Sigmoid colon (tissue), 7 donors: ENCODE measurements around the gene BCL11B. TPM values are rescaled to one million over a fixed set of nuclear protein-coding genes. Genes with fewer than 3 reads are reported as not detected.

Experiments
- DNase-seq: peaks from one replicate; pipeline ENCODE4 v3.0.0-alpha.2; 2019
- H3K27ac ChIP-seq, 4 donors: fragments of 200-600 bp; sonication (generic); one replicate each; pipeline ENCODE4 v1.5.1; 2016 to 2019; ENCODE audit warnings: mild to moderate bottlenecking in 1 of 4
- H3K27me3 ChIP-seq, 3 donors: fragments of 200-600 bp; sonication (generic); one replicate each; pipeline ENCODE4 v1.5.1; 2019; ENCODE audit warnings: mild to moderate bottlenecking in 1 of 3
- H3K36me3 ChIP-seq, 4 donors: fragments of 200-600 bp; sonication (generic); one replicate each; pipeline ENCODE4 v1.5.1; 2016 to 2019
- H3K4me1 ChIP-seq, 4 donors: fragments of 200-600 bp; sonication (generic); one replicate each; pipeline ENCODE4 v1.5.1; 2017 to 2019
- H3K4me3 ChIP-seq, 4 donors: fragments of 200-600 bp; sonication (generic); one replicate each; pipeline ENCODE4 v1.5.1; 2017 to 2019; ENCODE audit warnings: mild to moderate bottlenecking in 2 of 4, moderate library complexity in 1 of 4
- H3K9me3 ChIP-seq, 4 donors: fragments of 200-600 bp in 3 of 4; sonication (generic) in 3 of 4; one replicate each; pipeline versions ENCODE4 v1.5.1 to v1.6.1; 2013 to 2019
- CTCF ChIP-seq, 4 experiments: fragments of 450-650 bp in 3 of 4; fragments of 200-600 bp in 1 of 4; IDR thresholded peaks; one replicate each; pipeline ENCODE4 v1.5.1; 2016 to 2019; ENCODE audit warnings: antibody characterized with exemption in 4 of 4, mild to moderate bottlenecking in 3 of 4, moderate library complexity in 2 of 4
- EP300 ChIP-seq, 4 donors: sonication (generic); formaldehyde crosslinking; IDR thresholded peaks; one replicate each; pipeline ENCODE4 v1.6.1; 2017; ENCODE audit warnings: antibody characterized with exemption in 4 of 4
- POLR2A ChIP-seq, 2 donors: fragments of 450-650 bp; IDR thresholded peaks; one replicate each; pipeline ENCODE4 v1.6.1; 2016; ENCODE audit warnings: antibody characterized with exemption in 2 of 2, mild to moderate bottlenecking in 2 of 2, moderate library complexity in 2 of 2
- POLR2AphosphoS5 ChIP-seq, 4 donors: sonication (generic); formaldehyde crosslinking; IDR thresholded peaks; one replicate each; pipeline ENCODE4 v1.6.1; 2017; ENCODE audit warnings: antibody characterized with exemption in 4 of 4
- WGBS, 2 donors: extraction: QIAGEN DNeasy Blood & Tissue Kit; methylation state at CpG; one replicate each; pipeline ENCODE4 v1.1.7; 2013; 5-methylcytosine and 5-hydroxymethylcytosine counted together
- intact Hi-C: fragments of 100-400 bp; cut with DNase I; formaldehyde crosslinking; loops from one replicate; pipeline ENCODE4 v1.15.1; 2023
- polyA plus RNA-seq, 3 donors: library from polyadenylated mRNA; stranded (reverse); fragments of 200-250 nt; gene quantifications; one replicate each; pipeline ENCODE4 v1.2.3, GENCODE V29; 2013
- total RNA-seq, 4 donors: library from RNA; depleted of rRNA; stranded (reverse); fragments of >200 nt; gene quantifications; one replicate each; pipeline ENCODE4 v1.1.0, GENCODE V29; 2016
- donor health status: healthy with polysubstance abuse.
- donor health status: Bipolar disorder and iron deficiency.
- donor health status: healthy.

The BCL11B gene
- total and polyA plus RNA-seq, 7 donors, result under 0.01 to 3.5 (median 0.23) TPM

DNA sequence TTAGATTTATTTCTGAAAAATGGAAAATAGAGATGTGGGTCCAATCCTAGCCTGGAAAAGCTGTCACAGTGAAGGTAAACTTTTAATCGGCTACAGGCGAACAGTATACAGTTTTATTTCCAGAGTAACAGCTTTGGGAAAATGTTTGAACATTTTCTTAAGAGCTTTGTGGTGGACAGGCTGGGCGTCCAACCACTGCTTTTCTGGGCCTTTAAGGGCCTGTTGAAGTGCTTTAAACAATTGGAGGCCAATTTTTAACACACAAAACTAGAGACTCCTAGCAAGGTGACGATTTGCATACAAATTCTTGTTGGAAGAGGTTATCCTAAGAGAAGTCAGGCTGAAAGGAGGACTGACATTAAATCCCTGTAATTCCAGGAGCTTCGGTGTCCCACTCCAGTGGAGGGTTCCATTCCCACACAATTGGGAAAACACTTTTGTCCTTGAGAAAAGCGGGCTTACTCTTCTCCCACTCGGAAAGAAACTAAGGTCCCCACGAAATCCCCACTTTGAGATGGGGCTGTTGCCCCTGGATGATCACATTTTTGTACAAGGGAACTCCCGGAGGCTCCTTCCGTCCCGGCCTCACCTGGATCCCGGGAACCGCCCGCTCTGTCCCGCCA, 26.9 kb downstream of the BCL11B start:
- DNase-seq, result no peak
- TF ChIP-seq POLR2A (IDR thresholded peaks at IDR 0.05), result no peak
- no peak for TF ChIP-seq POLR2AphosphoS5 (IDR thresholded peaks at IDR 0.05)
- no peak for TF ChIP-seq CTCF (IDR thresholded peaks at IDR 0.05)
- no peak for TF ChIP-seq EP300 (IDR thresholded peaks at IDR 0.05)
- H3K27me3 ChIP-seq, result peaks cover 22 to 73% (median 32%) of the 10 kb centered on the region in 3 donors
- no peak overlapping the region for H3K27ac ChIP-seq
- no peaks in the 10 kb centered on the region for H3K36me3 ChIP-seq
- WGBS, 2 donors, result 52 to 85% methylated on average over 15 of the region's 15 CpGs
- intact Hi-C loops, result no loop called here
- no peak overlapping the region for H3K4me3 ChIP-seq
- H3K9me3 ChIP-seq, result no peaks in the 10 kb centered on the region
- H3K4me1 ChIP-seq, result peaks cover 0 to 16% (median 13%) of the 10 kb centered on the region in 4 donors

GRCh38 chr14:99244367-99244901, 27.6 kb downstream of the BCL11B start:
- no peak overlapping the region for H3K27ac ChIP-seq
- no peaks in the 10 kb centered on the region for H3K36me3 ChIP-seq
- H3K4me1 ChIP-seq, result peaks cover 0 to 16% (median 13%) of the 10 kb centered on the region in 4 donors
- WGBS, 2 donors, result 73 to 92% methylated on average over 16 of the region's 16 CpGs
- H3K4me3 ChIP-seq, result no peak overlapping the region
- peaks cover 22 to 70% (median 32%) of the 10 kb centered on the region in 3 donors for H3K27me3 ChIP-seq
- TF ChIP-seq CTCF (IDR thresholded peaks at IDR 0.05) (no peak), EP300 (IDR thresholded peaks at IDR 0.05) (no peak), POLR2AphosphoS5 (IDR thresholded peaks at IDR 0.05) (no peak), POLR2A (IDR thresholded peaks at IDR 0.05) (no peak)
- intact Hi-C loops, result no loop called here
- DNase-seq, result no peak
- H3K9me3 ChIP-seq, result no peaks in the 10 kb centered on the region

DNA sequence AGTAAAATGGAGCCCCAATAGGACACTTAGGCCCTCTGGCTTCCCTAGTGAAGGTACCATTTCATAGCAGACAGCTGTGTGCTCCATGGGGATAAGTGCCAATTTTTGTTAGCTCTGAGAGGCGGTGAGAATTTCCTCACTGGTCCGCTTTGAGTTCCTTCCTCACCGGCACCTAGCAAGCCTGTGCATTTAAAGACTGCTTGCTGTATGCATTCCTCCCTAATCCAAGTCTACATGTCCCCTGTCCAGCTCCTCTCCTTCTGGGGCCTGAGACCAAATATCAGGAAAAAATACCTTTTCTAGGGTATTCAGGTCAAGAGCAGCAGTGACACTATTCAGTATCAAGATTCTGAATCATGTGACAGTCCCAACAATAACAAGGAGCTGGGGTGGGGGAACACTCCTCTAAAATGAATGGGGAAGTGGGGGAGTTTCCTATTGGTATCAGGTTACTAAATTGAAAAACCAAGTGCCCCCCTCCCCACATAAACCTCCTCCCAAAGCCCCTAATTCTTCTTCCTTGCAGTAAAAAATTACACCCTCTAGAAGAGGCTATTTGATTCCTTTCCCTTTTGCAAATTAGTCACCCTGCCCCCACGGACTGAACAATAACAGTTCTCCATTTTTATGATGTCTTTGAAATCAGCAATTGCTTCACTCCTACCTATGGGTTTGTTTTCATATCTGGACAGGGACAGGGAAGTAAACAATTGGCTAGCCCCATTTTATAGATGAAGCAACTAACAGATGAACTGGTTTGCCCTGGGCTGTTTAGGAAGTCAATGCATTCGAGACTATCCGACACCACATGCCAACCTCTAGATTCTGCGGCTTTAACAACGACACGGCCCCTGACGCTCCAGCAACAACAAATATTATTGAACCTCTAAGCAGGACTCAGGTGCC, 28.9 kb downstream of the BCL11B start:
- Histone ChIP-seq H3K4me3 (no peak overlapping the region), H3K27ac (no peak overlapping the region), H3K9me3 (no peaks in the 10 kb centered on the region), H3K4me1 (peaks cover 0 to 16% (median 13%) of the 10 kb centered on the region in 4 donors), H3K27me3 (peaks cover 19 to 57% (median 25%) of the 10 kb centered on the region in 3 donors), H3K36me3 (no peaks in the 10 kb centered on the region)
- no peak for DNase-seq
- no peak for TF ChIP-seq CTCF (IDR thresholded peaks at IDR 0.05)
- no peak for TF ChIP-seq EP300 (IDR thresholded peaks at IDR 0.05)
- TF ChIP-seq POLR2AphosphoS5 (IDR thresholded peaks at IDR 0.05), result no peak
- no peak for TF ChIP-seq POLR2A (IDR thresholded peaks at IDR 0.05)
- WGBS, 2 donors, result 63 to 76% methylated on average over 10 of the region's 10 CpGs
- intact Hi-C loops, result no loop called here

GRCh38 chr14:99242238-99242637, 29.8 kb downstream of the BCL11B start:
- H3K36me3 ChIP-seq, result no peaks in the 10 kb centered on the region

More at GRCh38 chr14:99242238-99242637, 29.8 kb downstream of the BCL11B start:
- no peak for TF ChIP-seq POLR2A (IDR thresholded peaks at IDR 0.05)
- TF ChIP-seq CTCF (IDR thresholded peaks at IDR 0.05), result no peak
- no peak for TF ChIP-seq POLR2AphosphoS5 (IDR thresholded peaks at IDR 0.05)
- no peak for TF ChIP-seq EP300 (IDR thresholded peaks at IDR 0.05)
- Histone ChIP-seq H3K4me1 (peaks cover 0 to 16% (median 13%) of the 10 kb centered on the region in 4 donors), H3K27me3 (peaks cover 18 to 49% (median 20%) of the 10 kb centered on the region in 3 donors), H3K9me3 (no peaks in the 10 kb centered on the region), H3K4me3 (no peak overlapping the region), H3K27ac (no peak overlapping the region)
- 71 to 85% methylated on average over 11 of the region's 11 CpGs for WGBS, 2 donors
- no peak for DNase-seq
- intact Hi-C loops, result no loop called here
